Effector CD4-positive, alpha-beta T cell (primary cell): ENCODE results near the gene MAL.

Experiments
- DNase-seq: peaks from one replicate; pipeline ENCODE4 v3.0.0-alpha.2; 2020

The MAL gene

GRCh38 chr2:95050385-95051300 lies 25.1 kb downstream of the MAL start:
- DNase-seq: no peak

- DNase-seq: no peak
Measured at GRCh38 chr2:95051626-95052025, 26.1 kb downstream of the MAL start.

DNA sequence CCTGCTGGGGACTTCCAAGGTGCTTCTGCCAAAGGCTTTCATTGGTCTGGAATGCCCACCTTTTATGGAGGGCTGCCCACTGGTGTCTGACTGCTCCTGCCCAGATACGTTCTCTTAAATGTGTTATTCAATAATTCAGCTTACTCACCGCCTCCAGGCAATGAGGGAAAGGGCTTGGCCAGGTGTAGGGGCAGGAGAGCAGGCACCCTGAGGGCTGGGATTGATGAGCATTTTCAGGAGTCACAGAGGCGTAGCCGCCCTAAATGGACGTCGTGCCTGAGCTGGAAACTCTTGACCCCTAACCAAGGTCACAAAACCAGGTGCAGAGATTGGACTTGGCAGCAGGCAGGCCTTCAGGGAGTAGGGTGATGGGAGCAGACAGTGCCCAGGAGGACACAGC lies 26.8 kb downstream of the MAL start:
- DNase-seq: no peak

GRCh38 chr2:95052804-95053479 lies 27.4 kb downstream of the MAL start:
- DNase-seq: no peak

- no peak for DNase-seq
Measured at GRCh38 chr2:95053543-95053942, 28.0 kb downstream of the MAL start.

DNA sequence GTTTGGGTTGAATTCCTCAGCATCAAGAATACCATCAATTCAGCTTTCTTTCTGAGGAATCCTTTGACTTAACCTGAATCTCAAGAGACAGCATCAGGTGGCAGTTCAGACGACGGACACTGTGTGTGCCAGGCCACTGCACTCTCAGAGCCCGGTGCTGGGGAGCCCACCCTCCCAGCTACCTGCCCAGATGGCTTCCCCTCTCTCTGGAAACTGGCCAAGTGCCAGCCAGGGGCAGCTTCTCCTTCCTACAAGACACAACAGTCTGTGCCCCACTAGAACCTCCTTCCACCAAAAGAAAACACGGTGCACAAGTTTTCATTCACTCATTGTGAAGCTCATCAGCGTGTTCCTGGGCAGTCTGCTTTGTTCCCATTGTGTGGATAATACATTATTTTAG lies 28.5 kb downstream of the MAL start:
- DNase-seq: no peak

GRCh38 chr2:95055262-95055661 lies 29.8 kb downstream of the MAL start:
- no peak for DNase-seq

DNA sequence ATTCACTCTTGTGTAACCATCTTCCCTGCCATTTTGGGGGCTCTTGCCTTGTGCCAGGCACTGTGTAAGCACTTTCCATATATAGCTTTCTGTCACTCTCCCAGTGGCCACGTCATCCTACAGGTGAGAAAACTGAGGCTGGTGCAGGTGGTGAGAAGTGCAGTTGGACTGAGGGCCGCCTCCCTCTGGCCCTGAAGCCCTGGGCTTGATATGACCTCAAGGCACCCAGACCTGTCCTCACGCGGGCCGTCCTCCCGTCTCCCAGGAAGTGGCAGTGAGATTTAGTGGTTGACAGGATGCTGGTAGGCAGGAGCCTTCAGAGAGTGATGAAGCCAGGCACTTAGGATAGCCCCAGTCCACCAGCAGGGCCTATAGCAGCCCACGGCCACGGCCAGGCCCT lies 30.5 kb downstream of the MAL start:
- DNase-seq: no peak

DNA sequence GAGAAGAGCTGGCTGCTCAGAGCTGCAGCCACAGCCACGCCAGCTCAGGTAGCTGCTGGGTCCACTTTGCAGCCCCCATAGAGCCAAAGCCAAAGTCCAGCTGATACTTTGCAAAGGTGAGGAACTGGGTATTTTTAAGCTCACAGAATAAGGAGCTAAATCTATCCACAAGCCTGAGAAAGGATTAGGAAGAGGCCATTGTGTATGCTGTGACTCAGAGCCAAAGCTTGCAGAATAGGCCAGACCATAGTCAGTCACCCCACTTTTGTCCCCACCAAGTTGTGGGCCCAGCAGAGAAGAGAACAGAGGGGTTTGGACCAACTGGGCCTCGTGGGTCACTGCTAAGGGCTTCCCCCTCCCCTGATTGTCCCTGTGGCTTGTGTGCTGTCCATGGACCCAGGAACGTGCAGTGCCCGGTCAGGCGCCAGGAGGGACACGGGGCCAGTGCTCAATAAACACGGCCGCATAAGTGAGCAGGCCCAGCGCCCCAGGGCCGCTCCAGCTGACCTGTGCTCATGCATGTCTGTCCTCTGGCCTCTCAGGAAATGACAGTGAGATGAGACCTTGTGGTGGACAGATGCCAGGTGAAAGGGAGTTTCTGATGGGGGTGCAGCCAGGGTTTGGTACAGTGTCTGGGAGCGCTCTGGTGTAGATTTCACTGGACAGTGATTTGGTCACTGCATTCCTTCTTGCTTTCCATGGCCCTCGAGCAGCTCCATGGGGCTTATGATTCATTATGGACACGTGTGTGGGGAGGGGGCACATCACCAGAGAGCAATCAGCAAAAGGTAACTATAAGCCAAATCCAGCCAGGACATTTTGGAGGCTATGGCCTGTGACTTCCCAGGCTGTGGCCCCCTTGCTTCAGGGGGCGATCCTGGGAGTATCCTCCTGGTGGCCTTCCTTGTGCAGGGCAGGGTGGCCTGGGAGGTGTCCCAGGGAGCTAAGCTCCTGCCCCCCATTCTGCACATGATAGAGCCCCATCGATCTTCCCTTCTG lies 31.3 kb downstream of the MAL start:
- DNase-seq: no peak

DNA sequence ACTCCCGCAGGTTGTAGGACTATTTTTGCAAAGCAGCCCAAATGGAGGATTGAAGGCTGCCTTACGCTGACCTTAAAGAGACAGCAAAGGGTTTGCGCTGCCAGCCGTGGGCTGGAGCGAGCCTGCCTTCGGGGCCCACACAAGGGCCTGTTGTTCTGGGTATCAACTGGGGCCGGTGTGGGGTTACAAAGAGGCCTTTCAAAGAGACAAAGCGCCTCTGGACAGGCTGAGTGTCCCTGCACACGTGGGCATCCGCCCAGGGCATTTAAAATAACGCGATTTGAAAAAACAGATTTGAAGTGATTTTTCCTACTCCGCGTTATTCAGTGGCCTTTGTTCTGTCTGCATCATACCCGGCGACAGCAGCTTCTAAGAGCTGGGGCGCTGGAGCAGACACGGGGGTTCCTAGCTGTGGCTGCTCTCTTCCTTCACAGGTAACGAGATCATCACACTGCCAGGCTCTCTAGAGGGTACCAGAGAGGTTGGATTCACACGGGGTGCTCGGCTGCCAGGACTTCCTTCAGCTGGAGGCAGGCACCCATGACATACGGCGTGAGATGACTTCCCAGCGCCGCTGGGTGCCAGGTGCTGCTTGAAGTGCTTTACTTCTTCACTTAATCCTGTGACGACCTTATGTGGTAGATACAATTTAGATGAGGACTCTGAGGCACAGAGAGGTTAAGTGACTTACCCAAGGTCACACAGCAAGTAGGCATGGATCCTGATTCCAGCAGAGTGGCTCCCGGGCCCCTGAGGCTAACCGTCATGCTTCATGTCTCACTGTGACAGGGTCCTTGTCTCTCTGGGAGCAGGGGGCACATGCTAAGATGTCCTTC lies 32.2 kb downstream of the MAL start:
- DNase-seq: no peak

DNA sequence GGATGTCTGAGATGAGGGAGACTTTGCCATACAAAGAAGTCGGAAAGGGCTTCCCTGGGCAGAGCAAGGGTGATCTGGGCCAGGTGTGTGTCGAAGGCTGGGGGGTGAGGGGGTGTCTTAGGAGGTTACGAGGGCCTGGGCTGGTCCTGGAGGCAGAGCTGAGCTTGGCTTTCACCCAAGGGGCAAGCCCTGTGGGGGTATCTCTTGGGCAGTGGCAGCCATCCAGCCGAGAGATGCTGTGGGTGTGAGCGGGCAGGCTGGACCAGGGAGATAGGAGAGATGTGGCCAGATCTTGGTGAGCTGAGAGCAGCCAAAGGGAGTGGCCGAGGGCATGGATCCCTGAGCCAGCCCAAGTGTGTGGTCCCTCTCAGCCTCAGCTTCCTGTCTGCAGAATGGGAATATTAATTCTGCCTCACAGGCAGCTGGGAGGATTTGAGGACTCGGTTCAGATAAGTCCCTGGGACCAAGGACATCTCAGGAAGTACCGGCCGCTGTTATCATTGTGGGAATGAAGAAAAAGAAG lies 33.0 kb downstream of the MAL start:
- no peak for DNase-seq

- no peak for DNase-seq
Measured at GRCh38 chr2:95058989-95059641, 33.6 kb downstream of the MAL start.

GRCh38 chr2:95059656-95060370 lies 34.3 kb downstream of the MAL start:
- no peak for DNase-seq

GRCh38 chr2:95060446-95061118 lies 35.1 kb downstream of the MAL start:
- DNase-seq: no peak

GRCh38 chr2:95061119-95061512 lies 35.6 kb downstream of the MAL start:
- no peak for DNase-seq

GRCh38 chr2:95061601-95062183 lies 36.2 kb downstream of the MAL start:
- no peak for DNase-seq

GRCh38 chr2:95062242-95063085 lies 37.0 kb downstream of the MAL start:
- DNase-seq: no peak
